ENCODE data around the gene JUNB. TPM values are rescaled to one million over a fixed set of nuclear protein-coding genes. Genes with fewer than 3 reads are reported as not detected.

Gene JUNB
- polyA plus RNA-seq, 1 of the 3 experiments (the other 2 are of a cell fraction): 224 TPM

- over 99% methylated on average over 10 of the region's 19 CpGs for WGBS (ENCODE audit: low lambda C conversion rate)
- no peak overlapping the region for H3K4me3 ChIP-seq (ENCODE audit: low read depth in 2 of 2, low read length in 1 of 2)
- H2AFZ ChIP-seq (ENCODE audit: low read depth): no peak overlapping the region
- no peaks in the 10 kb centered on the region for H3K9me3 ChIP-seq
- H3F3A ChIP-seq (replicated peaks; ENCODE audit: insufficient read depth): peaks cover 15% of the 10 kb centered on the region
- H3K4me1 ChIP-seq (ENCODE audit: control insufficient read depth in 1 of 2, insufficient read depth in 2 of 2, low read depth in 1 of 2, low read length in 1 of 2): no peaks in the 10 kb centered on the region; a peak in 1 of 4 replicates
- ChIA-PET CTCF (interaction anchor here (1.0 to 17.5 kb wide), 4 partner anchors 13 to 910 kb away, joined by 3 to 321 read pairs (median 140); partner anchors contain the start of genes BEST2, GET3, JUNB and PRDX2), POLR2A (interaction anchor here (1.0 kb wide), 1 partner anchor 35 kb away, joined by 3 read pairs; the partner anchor contains the start of gene JUNB)
- peaks cover 24% of the 10 kb centered on the region for H3K27me3 ChIP-seq (ENCODE audit: insufficient read depth)
- no peaks in the 10 kb centered on the region for H3K79me2 ChIP-seq (ENCODE audit: insufficient read depth)
- TF ChIP-seq YY1 (IDR thresholded peaks at IDR 0.05; ENCODE audit: low read depth): no peak
- no peak for TF ChIP-seq PBX3 (IDR thresholded peaks at IDR 0.05)
- no peak for TF ChIP-seq JUND (IDR thresholded peaks at IDR 0.05)
- TF ChIP-seq USF1 (IDR thresholded peaks at IDR 0.05; ENCODE audit: borderline replicate concordance, low read depth): no peak
- no peak for TF ChIP-seq IRF3 (IDR thresholded peaks at IDR 0.05; ENCODE audit: low read depth, low read length)
- TF ChIP-seq TEAD4 (IDR thresholded peaks at IDR 0.05; ENCODE audit: borderline replicate concordance, insufficient read depth): no peak
- TF ChIP-seq NFIC (IDR thresholded peaks at IDR 0.05; ENCODE audit: borderline replicate concordance): no peak
- no peak for TF ChIP-seq SMC3 (IDR thresholded peaks at IDR 0.05; ENCODE audit: low read depth, low read length)
- TF ChIP-seq GATA2 (CRISPR knock-in tag; IDR thresholded peaks at IDR 0.05): no peak
- TF ChIP-seq EP300 (IDR thresholded peaks at IDR 0.05; ENCODE audit: borderline replicate concordance in 1 of 2, low read depth in 1 of 2, low read length in 1 of 2): no peak
- TF ChIP-seq FOSL2 (IDR thresholded peaks at IDR 0.05; ENCODE audit: borderline replicate concordance, low read depth): no peak
- TF ChIP-seq SIN3A (IDR thresholded peaks at IDR 0.05; ENCODE audit: borderline replicate concordance, low read depth, low read length): no peak
- TF ChIP-seq ZBTB33 (IDR thresholded peaks at IDR 0.05; ENCODE audit: borderline replicate concordance, low read depth): no peak
- no peak for TF ChIP-seq NRF1 (IDR thresholded peaks at IDR 0.05; ENCODE audit: low read depth, low read length)
- TF ChIP-seq TCF12 (IDR thresholded peaks at IDR 0.05): no peak
- TF ChIP-seq EZH2phosphoT487 (IDR thresholded peaks at IDR 0.05; ENCODE audit: borderline replicate concordance, low read depth): no peak
- TF ChIP-seq RXRA (IDR thresholded peaks at IDR 0.05; ENCODE audit: borderline replicate concordance, low read depth): no peak
- no peaks in the 10 kb centered on the region for H3K36me3 ChIP-seq (replicated peaks in 1 of 2; ENCODE audit: control insufficient read depth in 1 of 2, insufficient read depth in 2 of 2, low read length in 1 of 2)
- no peak overlapping the region for H3K9ac ChIP-seq
- no peaks in the 10 kb centered on the region for H4K20me1 ChIP-seq (ENCODE audit: insufficient read depth)
- H3K4me2 ChIP-seq: no peak overlapping the region
- no peaks in the 10 kb centered on the region for H3K9me2 ChIP-seq
- no peak overlapping the region for H3K27ac ChIP-seq (ENCODE audit: low read depth in 2 of 2, low read length in 1 of 2)
- no peak for DNase-seq
These were observed 35.0 kb upstream of the JUNB start for GRCh38 chr19:12756150-12756883.

Measured in SK-N-SH (cell line).